IPS-11a (cell line): ENCODE results near the gene LARP1.

Source experiments
- H3K4me3 ChIP-seq: one replicate; pipeline ENCODE4 v1.5.1; 2013; ENCODE audit warnings: low read depth, low read length, control low read depth

Gene LARP1

DNA sequence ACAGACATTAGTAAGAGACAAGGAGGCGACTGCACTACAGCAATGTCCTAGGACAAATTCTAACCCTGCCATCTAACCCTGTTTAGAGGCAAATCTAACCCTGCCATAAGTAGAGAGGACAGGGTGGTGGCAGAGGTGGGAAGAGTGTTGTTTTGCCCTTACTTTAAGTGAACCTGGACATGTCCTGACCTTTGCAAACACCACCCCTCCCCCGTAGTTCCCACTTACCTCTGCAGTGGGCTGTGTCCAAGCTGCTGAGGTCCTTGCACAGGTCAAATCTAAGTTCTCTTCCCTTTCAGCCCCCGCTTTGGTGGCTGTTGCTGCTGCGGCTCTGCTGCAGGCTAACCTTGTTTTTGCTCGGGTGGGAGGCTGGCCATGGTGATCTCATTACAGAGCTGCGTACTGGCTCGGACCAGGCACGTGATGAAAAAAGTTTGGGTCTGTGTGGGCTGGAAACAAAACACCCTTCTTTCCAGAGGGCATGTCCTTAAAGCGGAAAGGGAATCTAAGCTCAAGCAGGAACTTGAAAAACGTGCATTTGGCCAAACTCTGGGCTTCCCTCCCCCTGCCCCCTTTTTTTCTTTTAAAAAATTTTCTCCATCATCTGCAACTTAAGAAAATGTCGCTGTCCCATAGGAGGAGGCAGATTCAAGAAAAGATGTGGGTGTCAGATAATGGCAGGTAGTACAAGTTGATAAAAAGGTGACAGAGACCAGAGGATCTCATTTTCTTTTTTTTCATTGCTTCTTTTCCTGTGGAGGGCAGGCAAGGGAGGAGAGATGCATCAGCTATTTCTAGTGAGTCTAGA, 95.3 kb downstream of the LARP1 start, which contains the start of gene FAXDC2:
TSS of gene FAXDC2 (minus strand) at position 349 of the 808 bp plus-strand sequence. CDS start 12,425 bp downstream, outside the sequence.
- peak within 1 kb of the TSS; percentile 77 for H3K4me3 ChIP-seq

DNA sequence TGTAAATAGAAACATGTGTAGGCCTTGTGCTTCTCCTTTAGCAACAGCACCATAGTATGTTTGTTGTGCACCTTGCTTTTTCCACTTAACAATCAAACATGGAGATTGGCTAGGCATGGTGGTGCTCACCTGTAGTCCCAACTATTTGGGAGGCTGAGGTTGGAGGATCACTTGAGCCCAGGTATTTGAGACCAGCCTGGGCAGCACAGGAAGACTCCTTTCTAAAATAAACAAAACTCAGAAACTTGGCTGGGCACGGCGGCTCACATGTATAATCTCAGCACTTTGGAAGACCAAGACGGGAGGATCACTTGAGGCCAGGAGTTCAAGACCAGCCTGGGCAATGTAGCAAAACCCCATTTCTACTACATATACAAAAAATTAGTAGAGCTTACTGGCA, 96.2 kb downstream of the LARP1 start:
- H3K4me3 ChIP-seq, result no peak overlapping the region

DNA sequence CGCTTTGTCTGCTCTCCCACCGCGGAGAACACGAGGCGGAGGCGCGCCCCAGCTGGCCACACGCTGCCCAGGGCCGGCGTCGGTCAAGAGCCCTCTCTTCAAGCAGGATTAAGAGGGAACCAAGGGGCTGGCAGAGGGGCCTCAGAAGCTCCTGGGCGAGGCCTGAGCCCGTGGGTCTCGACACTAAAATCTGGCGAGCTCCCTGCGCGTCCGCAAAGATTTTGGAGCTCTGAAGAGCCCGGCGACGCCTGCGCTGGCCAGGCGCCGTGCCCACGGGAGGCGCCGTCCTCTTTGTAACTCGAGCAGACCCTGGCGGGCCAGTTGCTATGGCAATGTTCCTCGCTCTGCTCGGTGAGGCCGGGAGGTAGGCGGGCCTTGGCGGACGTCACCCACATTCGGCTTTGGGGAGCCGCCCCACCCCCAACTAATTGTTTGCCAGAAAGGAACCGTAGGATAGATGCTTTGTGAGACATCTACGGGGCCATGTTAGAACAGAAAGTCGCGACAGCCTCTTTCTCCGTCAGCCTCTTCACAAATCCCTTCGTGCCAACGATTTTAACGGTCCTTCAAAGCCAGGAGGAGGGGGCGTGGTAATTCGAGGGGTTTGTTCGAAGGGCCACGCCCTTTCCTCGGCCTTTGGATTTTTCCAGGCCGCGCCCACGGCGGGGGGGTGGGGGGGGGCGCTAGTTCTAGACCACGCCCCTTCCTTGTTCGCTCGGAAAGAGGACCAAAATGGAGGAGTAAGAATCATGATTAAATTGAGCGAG, 102.5 kb downstream of the LARP1 start:
- peak overlapping the region; percentile 94 for H3K4me3 ChIP-seq

DNA sequence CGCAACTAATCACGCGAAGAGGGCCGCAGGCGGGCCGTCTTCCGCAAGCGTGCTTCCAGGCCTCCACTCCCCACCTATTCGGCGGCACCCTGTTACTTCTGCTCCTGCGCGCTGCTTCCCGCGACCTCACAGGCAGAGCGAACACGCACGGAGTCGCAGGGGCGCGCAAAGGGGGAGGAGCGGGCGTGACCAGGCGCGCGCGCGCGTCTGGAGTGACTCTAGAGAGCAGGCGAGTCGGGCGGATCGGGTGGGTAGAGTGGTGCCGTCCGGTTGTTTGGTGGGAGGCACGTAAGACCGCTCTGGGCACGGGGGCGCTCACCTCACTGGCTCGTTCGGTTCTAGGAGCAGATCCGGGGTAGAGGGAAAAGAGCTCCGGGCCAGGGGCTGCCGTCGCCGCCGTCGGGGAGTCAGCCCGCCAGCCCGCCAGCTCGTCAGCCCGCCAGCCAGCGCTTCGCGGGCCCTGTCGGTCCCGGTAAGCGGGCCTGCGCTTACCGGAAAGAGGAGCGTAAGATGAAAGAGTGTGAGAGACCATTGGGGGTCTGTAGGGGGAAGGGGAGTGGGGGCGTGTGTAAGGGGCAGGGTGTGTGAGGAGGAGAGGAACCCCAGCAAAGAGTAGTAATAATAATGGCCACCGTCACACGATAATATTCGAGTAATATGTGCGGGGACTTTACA, 103.3 kb downstream of the LARP1 start, which contains the start of gene CNOT8:
TSS of gene CNOT8 (plus strand) at position 331 of the 675 bp plus-strand sequence. CDS start 4,652 bp downstream, outside the sequence.
- H3K4me3 ChIP-seq, result peak within 1 kb of the TSS; percentile 94

DNA sequence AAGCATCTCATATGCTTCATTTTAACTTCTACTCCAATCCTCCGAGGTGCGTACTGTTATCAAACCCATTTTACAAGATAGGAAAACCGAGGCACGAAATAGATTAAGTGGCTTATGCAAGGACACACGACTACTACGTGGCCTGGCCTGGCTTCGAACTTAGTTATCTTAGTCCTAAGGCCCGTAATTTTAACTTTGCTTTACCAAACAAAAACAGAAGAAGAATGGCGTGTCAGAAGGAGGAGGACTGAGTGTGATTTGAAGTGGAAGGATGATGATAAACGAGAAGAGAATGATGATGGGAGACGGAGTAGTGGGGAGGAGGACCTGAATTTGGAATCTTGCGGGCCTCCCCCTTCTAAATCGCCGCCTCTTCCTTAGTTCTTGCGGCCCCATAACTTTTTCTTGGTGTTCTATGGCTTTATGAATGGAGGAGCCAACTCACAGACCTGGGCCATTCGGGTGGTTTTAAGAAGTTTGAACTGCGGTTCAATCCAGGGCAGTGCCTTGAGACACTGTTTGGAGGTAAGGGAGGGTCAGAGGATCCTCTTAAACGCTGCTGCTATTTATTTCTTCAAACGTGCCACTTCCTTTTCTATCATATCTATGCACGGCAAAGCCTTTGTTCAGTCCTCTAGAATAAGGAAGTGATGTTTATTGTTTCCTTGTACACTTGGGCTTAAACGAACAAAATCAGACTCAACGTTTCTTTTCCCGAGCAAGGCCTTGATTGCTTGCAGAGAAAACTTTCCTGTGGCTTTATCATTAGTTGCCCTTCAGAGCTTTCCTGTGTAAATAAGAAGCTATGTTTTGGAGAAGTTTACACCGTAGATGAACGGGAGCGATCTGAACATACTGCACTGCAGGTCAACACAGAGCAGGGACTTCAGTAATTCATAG, 104.0 kb downstream of the LARP1 start:
- H3K4me3 ChIP-seq, result peak overlapping the region; percentile 94

DNA sequence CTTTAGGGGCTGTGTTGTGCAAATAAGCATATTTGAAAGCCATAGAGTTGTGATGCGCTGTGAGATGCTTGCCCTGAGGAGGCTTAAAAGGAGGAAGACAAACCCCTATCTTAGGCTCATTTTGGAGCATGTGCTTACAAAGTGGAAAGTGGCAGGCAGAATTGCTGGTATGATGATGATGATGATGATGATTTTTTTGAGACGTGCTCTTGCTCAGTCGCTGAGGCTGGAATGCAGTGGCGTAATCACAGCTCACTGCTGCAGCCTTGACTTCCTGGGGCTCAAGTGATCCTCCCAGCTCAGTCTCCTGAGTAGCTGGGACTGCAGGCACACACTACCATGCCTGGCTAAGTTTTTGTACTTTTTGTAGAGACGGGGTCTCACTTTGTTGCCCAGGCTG, 104.9 kb downstream of the LARP1 start:
- no peak overlapping the region for H3K4me3 ChIP-seq

DNA sequence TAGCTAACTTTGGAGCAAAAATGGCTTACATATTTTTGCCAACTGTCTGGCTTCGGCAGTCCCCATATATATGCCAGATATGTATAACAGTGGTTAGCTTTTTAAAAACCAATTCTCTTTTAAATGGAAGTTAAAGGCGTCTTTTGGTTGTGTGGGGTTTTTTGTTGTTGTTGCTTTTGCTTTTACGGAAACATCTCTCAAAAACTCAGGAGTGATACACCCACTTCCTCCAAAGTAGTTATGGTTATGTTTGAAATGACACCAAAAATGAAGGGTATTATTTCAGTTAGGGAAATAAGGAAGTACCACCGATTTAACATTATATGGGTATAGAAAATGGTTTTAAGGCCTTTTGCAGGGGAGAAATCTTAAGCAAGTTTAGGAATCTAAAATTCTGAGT, 105.6 kb downstream of the LARP1 start:
- H3K4me3 ChIP-seq, result no peak overlapping the region

DNA sequence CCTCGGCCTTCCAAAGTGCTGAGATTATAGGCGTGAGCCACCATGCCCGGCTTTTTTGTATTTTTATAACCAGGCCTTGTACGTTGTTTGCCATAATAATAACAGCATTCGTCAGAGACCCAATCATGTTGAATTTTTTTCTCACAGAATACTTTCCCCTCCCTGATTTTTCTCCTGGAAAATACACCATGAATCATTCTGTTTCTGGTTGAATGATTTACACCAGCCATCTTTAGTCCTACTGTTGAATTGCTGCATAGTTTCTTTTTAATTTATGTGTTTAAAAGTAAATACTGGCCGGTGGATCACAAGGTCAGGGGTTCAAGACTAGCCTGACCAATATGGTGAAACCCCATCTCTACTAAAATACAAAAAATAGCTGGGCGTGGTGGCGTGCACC, 106.8 kb downstream of the LARP1 start:
- H3K4me3 ChIP-seq, result no peak overlapping the region

DNA sequence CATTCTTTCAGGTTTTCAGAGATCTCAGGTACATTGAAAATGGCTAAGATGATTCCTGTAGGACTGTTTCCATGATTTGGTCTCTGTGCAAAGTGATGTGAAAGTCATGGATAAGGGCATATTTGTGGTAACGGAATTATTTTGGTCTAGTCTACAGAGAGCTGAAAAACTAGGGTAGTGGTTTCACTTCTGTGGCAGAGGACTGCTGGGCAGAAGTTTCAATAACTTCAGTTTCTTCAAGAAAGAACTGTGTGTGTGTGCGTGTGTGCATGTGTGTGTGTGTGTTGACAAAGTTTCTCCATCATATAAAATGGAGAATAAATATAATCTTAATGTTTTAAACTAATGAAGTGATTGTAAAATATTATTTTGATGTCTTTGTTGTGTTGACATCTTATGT, 107.6 kb downstream of the LARP1 start:
- H3K4me3 ChIP-seq, result no peak overlapping the region

DNA sequence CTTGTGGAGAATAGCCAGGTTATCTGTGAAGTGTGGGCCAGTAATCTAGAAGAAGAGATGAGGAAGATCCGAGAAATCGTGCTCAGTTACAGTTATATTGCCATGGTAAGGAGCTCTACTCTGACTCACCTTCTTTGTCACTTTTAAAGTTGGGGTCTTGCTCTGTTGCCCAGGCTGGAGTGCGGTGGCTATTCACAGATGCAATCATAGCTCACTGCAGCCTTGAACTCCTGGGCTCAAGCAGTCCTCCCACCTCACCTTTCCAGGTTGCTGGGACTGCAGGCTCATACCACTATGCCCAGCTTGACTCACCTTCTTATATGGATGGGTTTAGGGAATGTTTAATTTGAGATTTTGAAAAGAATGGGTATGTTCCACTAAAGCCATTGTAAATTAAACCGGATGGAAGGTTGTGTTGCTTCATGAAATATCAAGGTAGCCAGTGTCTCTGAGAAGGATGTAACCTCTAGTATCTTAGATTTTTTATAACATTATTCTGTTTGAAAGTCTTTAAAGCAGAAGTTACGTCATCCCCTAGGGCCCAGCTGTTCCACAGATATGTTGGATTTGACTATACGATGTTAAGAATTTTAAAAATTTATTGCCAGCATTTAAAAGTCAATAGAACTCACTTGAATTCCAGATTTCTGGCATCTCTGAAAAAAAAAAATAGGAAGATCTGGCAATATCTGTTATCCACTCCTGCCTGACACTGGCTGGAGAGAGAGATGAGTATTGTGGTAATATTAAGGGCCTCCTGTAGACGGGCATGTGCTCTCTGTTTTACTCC, 108.3 kb downstream of the LARP1 start:
- no peak overlapping the region for H3K4me3 ChIP-seq

DNA sequence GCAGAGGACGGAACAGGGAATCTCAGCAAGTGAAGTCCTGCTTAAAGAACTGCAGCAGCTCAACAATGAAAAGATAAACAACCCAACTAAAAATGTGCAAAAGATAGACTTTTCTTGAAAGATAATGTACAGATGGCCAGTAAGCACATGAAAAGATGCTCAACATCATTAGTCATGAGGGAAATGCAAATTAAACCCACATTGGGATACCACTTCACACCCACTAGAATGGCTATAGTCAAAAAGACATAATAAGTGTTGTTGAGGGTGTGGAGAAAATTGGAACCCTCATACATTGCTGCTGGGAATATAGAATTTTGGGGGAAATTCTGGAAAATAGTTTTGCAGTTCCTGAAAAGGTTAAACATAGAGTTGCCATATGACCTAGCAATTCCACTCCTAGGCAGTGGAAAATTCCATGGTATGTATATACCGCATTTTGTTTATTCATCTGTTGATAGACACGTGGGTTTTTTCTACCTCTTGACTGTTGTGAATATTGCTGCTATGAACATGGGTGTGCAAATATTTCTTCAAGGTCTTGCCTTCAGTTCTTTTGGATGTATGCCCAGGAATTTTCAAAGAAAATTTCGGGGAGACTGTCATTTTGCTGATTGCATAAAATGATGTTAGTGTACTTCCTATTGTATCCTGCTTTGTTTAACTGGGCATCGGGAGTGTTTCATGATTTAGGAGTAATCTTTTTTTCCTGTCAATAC, 110.4 kb downstream of the LARP1 start:
- H3K4me3 ChIP-seq, result no peak overlapping the region

DNA sequence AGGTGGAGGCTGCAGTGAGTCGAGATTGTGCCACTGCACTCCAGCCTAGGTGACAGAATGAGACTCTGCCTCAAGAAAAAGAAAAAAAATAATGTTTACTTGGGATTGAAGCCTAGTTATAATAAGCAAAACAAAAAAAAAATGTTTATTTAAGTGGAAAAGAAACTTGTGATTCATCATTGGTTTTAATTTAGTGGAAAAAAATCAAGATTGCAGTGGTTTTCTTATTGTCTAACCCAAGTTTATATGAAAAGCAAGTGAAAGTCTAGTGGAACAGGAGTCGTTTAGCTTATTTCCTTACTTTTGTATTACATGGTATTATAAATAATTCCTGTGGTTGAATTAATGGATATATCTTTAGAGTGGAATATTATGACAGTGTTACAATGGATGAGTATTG, 111.7 kb downstream of the LARP1 start:
- no peak overlapping the region for H3K4me3 ChIP-seq
